Stimulated activated CD8-positive, alpha-beta memory T cell treated with anti-CD3 and anti-CD28 coated beads, Interleukin-15, amount 100 ng/mL, for 4 hours (primary cell): ENCODE measurements around the gene SLC25A44.

Source experiments
- DNase-seq, 2 donors: peaks; one replicate each; pipeline ENCODE4 v3.0.0-alpha.2; 2020; ENCODE audit warnings: low read depth in 2 of 2

The SLC25A44 gene

GRCh38 chr1:156241311-156241811 lies 47.5 kb downstream of the SLC25A44 start:
- no peak for DNase-seq

GRCh38 chr1:156241926-156242325 lies 48.0 kb downstream of the SLC25A44 start, which contains the start of gene BGLAP:
Gene BGLAP (plus strand): TSS chr1:156242184. CDS start chr1:156242232, 48 bp downstream.
- no peak for DNase-seq

GRCh38 chr1:156242738-156243137 lies 48.8 kb downstream of the SLC25A44 start:
- DNase-seq: no peak

- no peak for DNase-seq
Measured at GRCh38 chr1:156244126-156244525, 50.2 kb downstream of the SLC25A44 start.

- no peak for DNase-seq
Measured at GRCh38 chr1:156244712-156245111, 50.8 kb downstream of the SLC25A44 start.

- DNase-seq: no peak
Measured at GRCh38 chr1:156245451-156246232, 51.7 kb downstream of the SLC25A44 start.

- no peak for DNase-seq
Measured at GRCh38 chr1:156246241-156246780, 52.4 kb downstream of the SLC25A44 start.

GRCh38 chr1:156246781-156247459 lies 53.0 kb downstream of the SLC25A44 start:
- no peak for DNase-seq

GRCh38 chr1:156247460-156248322 lies 53.8 kb downstream of the SLC25A44 start, which contains the start of gene PAQR6:
Gene PAQR6 (minus strand): TSS chr1:156248056. CDS start chr1:156246731, 1,325 bp downstream.
- DNase-seq: no peak

- no peak for DNase-seq
Measured at GRCh38 chr1:156248323-156248683, 54.4 kb downstream of the SLC25A44 start.

GRCh38 chr1:156249593-156249992 lies 55.7 kb downstream of the SLC25A44 start:
- no peak for DNase-seq

GRCh38 chr1:156251527-156251926 lies 57.6 kb downstream of the SLC25A44 start:
- DNase-seq: no peak

- no peak for DNase-seq
Measured at GRCh38 chr1:156253634-156254033, 59.7 kb downstream of the SLC25A44 start.

GRCh38 chr1:156257711-156258110 lies 63.8 kb downstream of the SLC25A44 start:
- DNase-seq: no peak

GRCh38 chr1:156258859-156259258 lies 65.0 kb downstream of the SLC25A44 start:
- no peak for DNase-seq

- DNase-seq: no peak
Measured at GRCh38 chr1:156259805-156260204, 65.9 kb downstream of the SLC25A44 start.

GRCh38 chr1:156260896-156261295 lies 67.0 kb downstream of the SLC25A44 start:
- DNase-seq: no peak
